ENCODE measurements around the gene TRMT1L. TPM values are rescaled to one million over a fixed set of nuclear protein-coding genes. Genes with fewer than 3 reads are reported as not detected.

Gene TRMT1L
- total RNA-seq, 4 donors from 2014 or later = 7.9 to 29.9 (median 15.3) TPM

DNA sequence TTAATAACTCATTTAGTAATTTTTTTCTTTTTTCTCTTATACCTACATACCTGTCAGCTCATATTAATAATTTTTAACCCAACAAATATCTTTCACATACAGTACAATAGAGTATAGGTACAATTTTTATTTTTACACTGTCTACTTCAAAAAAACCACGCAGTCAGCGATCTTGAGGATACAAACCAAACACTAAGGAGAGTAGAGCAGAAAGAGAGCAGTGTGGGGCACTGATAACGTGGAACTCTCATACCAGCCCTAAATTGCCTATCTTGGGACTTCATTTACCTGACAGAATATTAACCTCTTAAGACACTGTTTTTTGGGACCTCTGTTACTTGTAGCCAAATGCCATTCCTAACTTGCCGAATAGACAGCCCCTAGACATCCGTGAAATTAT, 5.5 kb downstream of the TRMT1L start:
- no peak overlapping the region for H3K4me3 ChIP-seq
- no peaks in the 10 kb centered on the region for H3K27me3 ChIP-seq
- H3K27ac ChIP-seq = no peak overlapping the region
- peaks cover 0 to 32% (median 10%) of the 10 kb centered on the region in 3 donors for H3K4me1 ChIP-seq
- TF ChIP-seq, protein P1, sequence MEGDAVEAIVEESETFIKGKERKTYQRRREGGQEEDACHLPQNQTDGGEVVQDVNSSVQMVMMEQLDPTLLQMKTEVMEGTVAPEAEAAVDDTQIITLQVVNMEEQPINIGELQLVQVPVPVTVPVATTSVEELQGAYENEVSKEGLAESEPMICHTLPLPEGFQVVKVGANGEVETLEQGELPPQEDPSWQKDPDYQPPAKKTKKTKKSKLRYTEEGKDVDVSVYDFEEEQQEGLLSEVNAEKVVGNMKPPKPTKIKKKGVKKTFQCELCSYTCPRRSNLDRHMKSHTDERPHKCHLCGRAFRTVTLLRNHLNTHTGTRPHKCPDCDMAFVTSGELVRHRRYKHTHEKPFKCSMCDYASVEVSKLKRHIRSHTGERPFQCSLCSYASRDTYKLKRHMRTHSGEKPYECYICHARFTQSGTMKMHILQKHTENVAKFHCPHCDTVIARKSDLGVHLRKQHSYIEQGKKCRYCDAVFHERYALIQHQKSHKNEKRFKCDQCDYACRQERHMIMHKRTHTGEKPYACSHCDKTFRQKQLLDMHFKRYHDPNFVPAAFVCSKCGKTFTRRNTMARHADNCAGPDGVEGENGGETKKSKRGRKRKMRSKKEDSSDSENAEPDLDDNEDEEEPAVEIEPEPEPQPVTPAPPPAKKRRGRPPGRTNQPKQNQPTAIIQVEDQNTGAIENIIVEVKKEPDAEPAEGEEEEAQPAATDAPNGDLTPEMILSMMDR (IDR thresholded peaks at IDR 0.05) = no peak
- TF ChIP-seq POLR2A (IDR thresholded peaks at IDR 0.05) = no peak
- H3K36me3 ChIP-seq = peaks cover 0 to 52% (median 0%) of the 10 kb centered on the region in 3 donors
- no peaks in the 10 kb centered on the region for H3K9me3 ChIP-seq
- intact Hi-C loops (cut with DNase I) = no loop called here
- DNase-seq = no peak
- WGBS, 2 donors = 90 to 93% methylated on average over 5 of the region's 5 CpGs

DNA sequence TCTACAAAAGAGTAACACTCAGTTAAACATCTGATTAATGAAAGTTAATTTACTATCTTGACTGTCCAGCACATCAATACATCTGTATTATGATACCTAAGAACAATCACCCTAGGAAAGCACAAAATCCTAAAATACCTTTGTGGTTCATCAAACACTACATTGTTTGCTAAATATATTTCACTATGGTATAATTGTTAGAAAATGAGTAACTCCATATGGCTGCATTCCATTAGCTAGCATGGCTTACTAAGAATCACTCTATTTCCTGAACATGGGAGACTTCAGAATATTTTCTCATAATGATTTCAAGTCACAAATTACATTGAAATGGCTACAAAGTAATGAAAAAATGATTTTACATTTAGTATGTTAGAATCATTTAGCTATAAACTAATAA, 12.5 kb downstream of the TRMT1L start:
- TF ChIP-seq, protein P1 (IDR thresholded peaks at IDR 0.05) = no peak
- TF ChIP-seq POLR2A (IDR thresholded peaks at IDR 0.05) = no peak
- Histone ChIP-seq H3K4me1 (no peaks in the 10 kb centered on the region), H3K27ac (no peak overlapping the region), H3K27me3 (no peaks in the 10 kb centered on the region), H3K4me3 (no peak overlapping the region), H3K9me3 (no peaks in the 10 kb centered on the region), H3K36me3 (peaks cover 0 to 96% (median 0%) of the 10 kb centered on the region in 3 donors)
- intact Hi-C loops (cut with DNase I) = no loop called here
- no peak for DNase-seq

DNA sequence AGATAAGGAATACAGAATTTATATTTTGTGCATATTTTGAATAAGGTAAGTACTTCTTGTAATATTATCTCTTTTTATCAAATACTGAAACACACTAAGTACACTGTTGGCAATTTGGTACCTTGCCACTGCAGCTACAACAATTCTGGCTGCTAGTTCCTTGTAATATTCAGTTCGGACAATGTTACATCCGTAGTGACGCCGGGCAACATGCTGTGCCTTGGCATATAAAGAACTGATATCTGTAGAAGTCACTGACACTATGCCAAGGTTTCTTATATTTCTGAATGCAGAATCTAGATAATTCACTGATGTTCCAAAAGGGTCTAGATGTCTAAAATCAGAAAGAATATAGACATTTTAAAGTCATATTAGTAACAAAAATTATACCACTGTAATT, 17.5 kb downstream of the TRMT1L start:
- TF ChIP-seq, protein P1 (IDR thresholded peaks at IDR 0.05) = no peak
- TF ChIP-seq POLR2A (IDR thresholded peaks at IDR 0.05) = no peak
- no peak for DNase-seq
- Histone ChIP-seq H3K27me3 (no peaks in the 10 kb centered on the region), H3K27ac (no peak overlapping the region), H3K4me3 (no peak overlapping the region), H3K36me3 (peaks cover 0 to 75% (median 7%) of the 10 kb centered on the region in 3 donors), H3K9me3 (no peaks in the 10 kb centered on the region), H3K4me1 (peaks cover 0 to 13% (median 0%) of the 10 kb centered on the region in 3 donors)
- WGBS, 2 donors = 94 to 95% methylated on average over 4 of the region's 4 CpGs
- intact Hi-C loops (cut with DNase I) = no loop called here

DNA sequence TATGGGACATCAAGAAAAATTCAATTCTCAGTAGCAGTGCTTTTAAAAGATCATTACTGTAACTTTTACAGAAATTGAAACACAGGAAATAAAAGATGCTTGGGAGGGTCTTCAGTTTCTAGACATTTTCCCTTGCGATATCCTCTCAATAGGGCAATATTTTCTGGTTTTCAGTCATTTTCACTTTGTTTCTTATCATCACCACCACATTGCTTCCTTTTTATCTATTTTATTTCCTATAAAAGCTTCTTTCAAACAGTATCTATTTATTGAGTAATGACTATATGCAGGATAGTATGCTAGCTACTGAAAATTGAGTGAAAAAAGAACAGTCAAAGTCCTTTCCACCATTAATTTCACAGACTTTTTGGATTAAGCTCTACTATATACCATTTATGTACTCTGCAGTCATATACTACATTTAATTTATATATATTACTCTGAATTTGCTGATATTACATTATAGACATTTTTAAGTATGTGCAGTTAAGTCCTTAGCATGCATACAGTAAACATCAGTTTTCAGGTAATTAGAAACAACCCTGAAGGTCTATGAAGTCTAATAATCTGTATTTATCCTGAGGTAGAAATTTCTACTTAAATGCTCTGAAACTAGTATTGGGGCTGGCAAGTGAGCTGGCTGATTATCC, 18.7 kb downstream of the TRMT1L start:
- Histone ChIP-seq H3K4me3 (no peak overlapping the region), H3K27me3 (no peaks in the 10 kb centered on the region), H3K27ac (no peak overlapping the region), H3K36me3 (peaks cover 0 to 75% (median 18%) of the 10 kb centered on the region in 3 donors), H3K4me1 (peaks cover 0 to 13% (median 0%) of the 10 kb centered on the region in 3 donors), H3K9me3 (no peaks in the 10 kb centered on the region)
- no peak for DNase-seq
- TF ChIP-seq, protein P1 (IDR thresholded peaks at IDR 0.05) = no peak
- TF ChIP-seq POLR2A (IDR thresholded peaks at IDR 0.05) = no peak
- 94 to 100% methylated on average over 1 of the region's 1 CpG for WGBS, 2 donors
- intact Hi-C loops (cut with DNase I) = no loop called here

DNA sequence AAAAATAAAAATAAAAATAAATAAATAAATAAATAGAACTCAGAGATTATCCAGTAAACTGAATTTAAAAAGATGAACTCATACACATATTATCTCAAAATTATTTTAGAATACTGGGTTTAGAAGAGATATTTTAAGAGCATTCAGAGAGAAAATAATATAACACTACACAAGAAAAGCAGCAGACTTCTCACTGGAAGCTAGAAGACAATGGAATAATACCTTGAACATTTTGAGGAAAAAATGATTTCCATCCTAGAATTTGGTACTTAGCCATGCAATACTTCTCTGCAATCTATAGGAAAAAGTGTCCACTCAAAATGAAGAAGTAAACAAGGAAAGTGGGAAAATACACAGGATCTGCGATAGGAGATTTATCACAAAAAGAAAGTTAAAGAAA, 24.2 kb downstream of the TRMT1L start:
- no peak for DNase-seq
- no peak for TF ChIP-seq POLR2A (IDR thresholded peaks at IDR 0.05)
- TF ChIP-seq, protein P1 (IDR thresholded peaks at IDR 0.05) = no peak
- intact Hi-C loops (cut with DNase I) = no loop called here
- Histone ChIP-seq H3K4me3 (no peak overlapping the region), H3K27me3 (no peaks in the 10 kb centered on the region), H3K27ac (no peak overlapping the region), H3K9me3 (peaks cover 0 to 9% (median 0%) of the 10 kb centered on the region in 3 donors), H3K4me1 (peaks cover 0 to 13% (median 0%) of the 10 kb centered on the region in 3 donors), H3K36me3 (peaks cover 0 to 88% (median 23%) of the 10 kb centered on the region in 3 donors)
- WGBS, 2 donors = 100% methylated on average over 1 of the region's 1 CpG
